Endodermal cell (in vitro differentiated cells): ENCODE data around the gene PPAT. TPM values are rescaled to one million over a fixed set of nuclear protein-coding genes. Genes with fewer than 3 reads are reported as not detected.

Experiments used
- DNase-seq: peaks from one replicate; pipeline ENCODE4 v3.0.0-alpha.2; 2017
- H3K27ac ChIP-seq: 2 replicates; pipeline ENCODE4 v1.5.1; 2013; ENCODE audit warnings: mild to moderate bottlenecking, low read depth, low read length, moderate library complexity
- H3K27me3 ChIP-seq: 2 replicates; pipeline ENCODE4 v1.6.1; 2013; ENCODE audit warnings: mild to moderate bottlenecking, low read length, moderate library complexity; ENCODE audit not compliant: insufficient read depth, control insufficient read depth, poor library complexity, severe bottlenecking
- H3K36me3 ChIP-seq: 2 replicates; pipeline ENCODE4 v1.7.0; 2013; ENCODE audit warnings: mild to moderate bottlenecking, low read length, moderate library complexity; ENCODE audit not compliant: control insufficient read depth, insufficient read depth
- H3K4me1 ChIP-seq: one replicate; pipeline ENCODE4 v1.7.0; 2013; ENCODE audit warnings: low read length; ENCODE audit not compliant: control insufficient read depth, insufficient read depth
- H3K4me3 ChIP-seq: 2 replicates; pipeline ENCODE4 v1.5.1; 2013; ENCODE audit warnings: mild to moderate bottlenecking, low read length, moderate library complexity
- H3K9ac ChIP-seq: 2 replicates; pipeline ENCODE4 v1.6.1; 2013; ENCODE audit warnings: mild to moderate bottlenecking, low read length, moderate library complexity; ENCODE audit not compliant: poor library complexity, severe bottlenecking; ENCODE audit errors: extremely low read depth
- H3K9me3 ChIP-seq: 2 replicates; pipeline ENCODE4 v1.6.1; 2013; ENCODE audit warnings: mild to moderate bottlenecking, low read length, moderate library complexity; ENCODE audit not compliant: control insufficient read depth
- H3K27ac Mint-ChIP-seq: 2 replicates; pipeline ENCODE4 v1.8.0; 2020; ENCODE audit warnings: mixed read lengths
- H3K27me3 Mint-ChIP-seq: 2 replicates; pipeline ENCODE4 v1.8.0; 2021; ENCODE audit warnings: mild to moderate bottlenecking, mixed read lengths; ENCODE audit not compliant: insufficient read depth
- H3K36me3 Mint-ChIP-seq: 2 replicates; pipeline ENCODE4 v1.8.0; 2020; ENCODE audit warnings: low read depth, mixed read lengths
- H3K4me1 Mint-ChIP-seq: 2 replicates; pipeline ENCODE4 v1.8.0; 2020; ENCODE audit warnings: mixed read lengths
- H3K4me3 Mint-ChIP-seq: 2 replicates; pipeline ENCODE4 v1.8.0; 2020; ENCODE audit warnings: mild to moderate bottlenecking, moderate library complexity, mixed read lengths
- H3K9me3 Mint-ChIP-seq: 2 replicates; pipeline ENCODE4 v1.8.0; 2020; ENCODE audit warnings: mild to moderate bottlenecking, mixed read lengths
- CTCF ChIP-seq: fragments of 200-600 bp; sonication (generic); conservative IDR thresholded peaks from 2 replicates; pipeline ENCODE4 v1.5.0; 2021; ENCODE audit warnings: antibody characterized with exemption, mild to moderate bottlenecking
- WGBS, 2 experiments: methylation state at CpG; one replicate each; pipeline versions ENCODE4 v1.1.5 to v1.1.7; 2013; ENCODE audit warnings: missing lambda C conversion rate in 2 of 2, mixed read lengths in 1 of 2; ENCODE audit not compliant: insufficient coverage in 1 of 2, insufficient read length in 1 of 2; 5-methylcytosine and 5-hydroxymethylcytosine counted together
- total RNA-seq, 2 donors: library from RNA; stranded (reverse); fragmentation: NEBNext Ultra II Directional in 1 of 2; extraction: Animal tissue kit (Norgen Biotek cat#: 25700) in 1 of 2; gene quantifications; 2 replicates in 1 of 2; 3 replicates in 1 of 2; pipeline ENCODE4 v1.2.1, GENCODE V29; 2021

PPAT gene
- total RNA-seq, 2 donors from 2014 or later, result 51.3 to 63.0 TPM

DNA sequence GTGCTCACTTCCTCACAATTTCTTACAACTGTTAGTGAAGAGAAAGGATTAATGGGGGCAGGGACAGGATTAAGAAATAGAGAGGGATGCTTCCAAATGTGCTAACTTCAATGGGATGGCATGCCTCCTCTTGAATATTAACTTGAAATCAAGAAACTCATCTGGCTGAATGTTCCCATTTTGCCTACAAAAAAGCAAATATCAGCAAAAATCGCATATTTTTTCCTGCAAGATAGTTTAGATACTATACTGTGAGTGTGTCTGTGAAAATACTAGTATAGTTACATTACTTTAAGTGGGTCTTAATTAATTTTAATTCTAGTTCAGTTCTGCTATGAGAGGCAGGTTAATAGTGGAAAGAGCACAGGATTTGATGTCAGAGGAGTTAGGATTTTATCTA lies 5.6 kb upstream of the PPAT start:
- Histone ChIP-seq H3K36me3 (peaks cover 57% of the 10 kb centered on the region), H3K4me1 (no peaks in the 10 kb centered on the region), H3K9me3 (no peaks in the 10 kb centered on the region), H3K4me3 (peak overlapping the region; percentile 30), H3K27ac (no peak overlapping the region), H3K27me3 (no peaks in the 10 kb centered on the region), H3K9ac (no peak overlapping the region)
- peaks cover 49% of the 10 kb centered on the region for H3K36me3 Mint-ChIP-seq
- no peaks in the 10 kb centered on the region for H3K9me3 Mint-ChIP-seq
- H3K4me3 Mint-ChIP-seq, result no peak overlapping the region
- peaks cover 18% of the 10 kb centered on the region for H3K4me1 Mint-ChIP-seq
- DNase-seq, result no peak
- TF ChIP-seq CTCF, result no peak
- WGBS, 2 experiments, result 63% methylated on average over 1 of the region's 1 CpG; no CpG with 5 or more reads in 1 of the 2 experiments
- H3K27ac Mint-ChIP-seq, result no peak overlapping the region
- H3K27me3 Mint-ChIP-seq, result no peaks in the 10 kb centered on the region

- no peak for DNase-seq
- WGBS, 2 experiments, result 93% methylated on average over 2 of the region's 2 CpGs; no CpG with 5 or more reads in 1 of the 2 experiments
- H3K27ac ChIP-seq, result no peak overlapping the region
- Mint-ChIP-seq H3K9me3 (no peaks in the 10 kb centered on the region), H3K4me1 (peaks cover 25% of the 10 kb centered on the region), H3K27me3 (no peaks in the 10 kb centered on the region), H3K36me3 (peaks cover 30% of the 10 kb centered on the region), H3K4me3 (no peak overlapping the region), H3K27ac (no peak overlapping the region)
- no peaks in the 10 kb centered on the region for H3K9me3 ChIP-seq
- H3K27me3 ChIP-seq, result no peaks in the 10 kb centered on the region
- H3K4me3 ChIP-seq, result peak overlapping the region; percentile 58
- no peaks in the 10 kb centered on the region for H3K4me1 ChIP-seq
- TF ChIP-seq CTCF, result no peak
- no peak overlapping the region for H3K9ac ChIP-seq
- peaks cover 34% of the 10 kb centered on the region for H3K36me3 ChIP-seq
Measured at GRCh38 chr4:56438766-56439165, 3.4 kb upstream of the PPAT start.

GRCh38 chr4:56434599-56435139 lies 746 bp downstream of the PPAT start:
- no peaks in the 10 kb centered on the region for H3K9me3 Mint-ChIP-seq
- Histone ChIP-seq H3K36me3 (no peaks in the 10 kb centered on the region), H3K4me3 (peak overlapping the region; percentile 99), H3K27ac (peak overlapping the region; percentile 67), H3K9ac (peak overlapping the region; percentile 81), H3K27me3 (no peaks in the 10 kb centered on the region), H3K4me1 (no peaks in the 10 kb centered on the region), H3K9me3 (no peaks in the 10 kb centered on the region)
- peaks cover 21% of the 10 kb centered on the region for H3K4me1 Mint-ChIP-seq
- peak; percentile 85 for DNase-seq
- WGBS, 2 experiments, result 0% methylated on average over 5 to 15 of the region's 15 CpGs
- TF ChIP-seq CTCF, result no peak
- no peaks in the 10 kb centered on the region for H3K27me3 Mint-ChIP-seq
- peaks cover 4% of the 10 kb centered on the region for H3K36me3 Mint-ChIP-seq
- H3K27ac Mint-ChIP-seq, result peak overlapping the region; percentile 96
- H3K4me3 Mint-ChIP-seq, result peak overlapping the region; percentile 90
